A549 (cell line): ENCODE measurements around the gene CRTC3. TPM values are rescaled to one million over a fixed set of nuclear protein-coding genes. Genes with fewer than 3 reads are reported as not detected.

ENCODE experiments used
- ATAC-seq, 2 experiments: fragments of 200-7000 bp in 1 of 2; fragments of >200 bp in 1 of 2; cut with Nextera tagmentation in 1 of 2; cut with Tn5 transposase in 1 of 2; 3 replicates each; pipeline versions ENCODE4 v1.8.0 to v1.9.1; 2018 to 2020; ENCODE audit warnings: mild to moderate bottlenecking in 1 of 2, moderate library complexity in 1 of 2
- CTCF ChIA-PET: fragments of 300-600 bp; sonication (Branson Sonifier 250); formaldehyde crosslinking; extraction: SDS; loops from one replicate; lab custom pipeline; 2021; ENCODE audit warnings: antibody characterized with exemption, inconsistent platforms; lab: Yijun Ruan, JAX
- POLR2A ChIA-PET: fragments of 350-600 bp; formaldehyde crosslinking; extraction: SDS; loops from one replicate; lab custom pipeline; 2021; ENCODE audit warnings: antibody characterized with exemption, inconsistent platforms; lab: Yijun Ruan, JAX
- DNase-seq, 2 experiments: peaks; one replicate each; pipeline versions ENCODE4 v3.0.0 to v3.0.0-alpha.2; 2011 to 2016; ENCODE audit warnings: low read depth in 1 of 2, low spot score in 1 of 2
- FAIRE-seq: peaks from 2 replicates; lab custom pipeline; 2011; peaks lifted over from hg19 to GRCh38; lab: Jason Lieb, UNC
- H3K27ac ChIP-seq, 2 experiments: fragments of >200 bp; sonication (Bioruptor Twin); formaldehyde crosslinking; 3 replicates each; pipeline ENCODE4 v1.5.1; 2016 to 2017
- H3K4me1 ChIP-seq: fragments of >200 bp; sonication (Bioruptor Twin); formaldehyde crosslinking; 3 replicates; pipeline ENCODE4 v1.6.1; 2016
- H3K4me2 ChIP-seq: fragments of >200 bp; sonication (Bioruptor Twin); formaldehyde crosslinking; 3 replicates; pipeline ENCODE4 v1.6.1; 2016
- H3K4me3 ChIP-seq: fragments of >200 bp; sonication (Bioruptor Twin); formaldehyde crosslinking; 3 replicates; pipeline ENCODE4 v1.5.1; 2016
- H3K9me3 ChIP-seq: fragments of >200 bp; sonication (Bioruptor Twin); formaldehyde crosslinking; 3 replicates; pipeline ENCODE4 v1.6.1; 2016
- ATOH8 ChIP-seq: fragments of 250-450 bp; sonication (Bioruptor Pico); IDR thresholded peaks from 2 replicates; pipeline ENCODE4 v1.5.0; 2020; ENCODE audit warnings: low read depth, mild to moderate bottlenecking, moderate library complexity
- CTCF ChIP-seq: fragments of >200 bp; sonication (Bioruptor Twin); formaldehyde crosslinking; IDR thresholded peaks from 3 replicates; pipeline ENCODE4 v1.5.1; 2016
- EHMT2 ChIP-seq: fragments of 200-600 bp; sonication (generic); IDR thresholded peaks from 2 replicates; pipeline ENCODE4 v1.6.1; 2016; ENCODE audit warnings: antibody characterized with exemption, low read depth, mild to moderate bottlenecking, moderate library complexity
- FOSB ChIP-seq: fragments of 250-450 bp; sonication (Bioruptor Pico); IDR thresholded peaks from 2 replicates; pipeline ENCODE4 v1.5.0; 2020; ENCODE audit warnings: mild to moderate bottlenecking, moderate library complexity
- FOSL2 ChIP-seq, 2 experiments: fragments of 450-650 bp in 1 of 2; fragments of >200 bp in 1 of 2; sonication (Bioruptor Twin) in 1 of 2; formaldehyde crosslinking; IDR thresholded peaks; 2 replicates each; pipeline versions ENCODE4 v1.5.0 to v1.6.1; 2016 to 2020; ENCODE audit warnings: mild to moderate bottlenecking in 1 of 2, moderate library complexity in 1 of 2
- FOXS1 ChIP-seq: fragments of 250-450 bp; sonication (Bioruptor Pico); IDR thresholded peaks from 2 replicates; pipeline ENCODE4 v1.5.0; 2020; ENCODE audit warnings: mild to moderate bottlenecking, moderate library complexity
- HES2 ChIP-seq: fragments of >200 bp; sonication (Bioruptor Twin); formaldehyde crosslinking; IDR thresholded peaks from 2 replicates; pipeline ENCODE4 v1.6.1; 2016
- HEYL ChIP-seq: fragments of 250-450 bp; sonication (Bioruptor Pico); IDR thresholded peaks from 2 replicates; pipeline ENCODE4 v1.8.0; 2021; ENCODE audit warnings: mild to moderate bottlenecking, moderate library complexity
- KDM1A ChIP-seq: fragments of 200-600 bp; sonication (generic); IDR thresholded peaks from 2 replicates; pipeline ENCODE4 v1.6.1; 2016; ENCODE audit warnings: low read depth, mild to moderate bottlenecking
- MAFK ChIP-seq: fragments of 450-650 bp; IDR thresholded peaks from 2 replicates; pipeline ENCODE4 v1.6.1; 2014; ENCODE audit not compliant: partially characterized antibody
- NFE2L2 ChIP-seq: fragments of 150-350 bp; conservative IDR thresholded peaks from 2 replicates; pipeline ENCODE4 v1.6.1; 2014; ENCODE audit warnings: low read length
- NPAS2 ChIP-seq: fragments of 250-450 bp; sonication (Bioruptor Pico); IDR thresholded peaks from 2 replicates; pipeline ENCODE4 v1.8.0; 2022; ENCODE audit warnings: mild to moderate bottlenecking, moderate library complexity, borderline replicate concordance
- PBX3 ChIP-seq: IDR thresholded peaks from 2 replicates; pipeline ENCODE4 v1.6.1; 2012
- PHF8 ChIP-seq: fragments of 200-600 bp; sonication (generic); IDR thresholded peaks from 2 replicates; pipeline ENCODE4 v1.6.1; 2016; ENCODE audit warnings: low read depth, mild to moderate bottlenecking, antibody characterized with exemption, moderate library complexity, borderline replicate concordance
- POLR2A ChIP-seq: IDR thresholded peaks from 2 replicates; pipeline ENCODE4 v1.6.1; 2012; ENCODE audit warnings: mild to moderate bottlenecking, low read length
- POLR2AphosphoS2 ChIP-seq: conservative IDR thresholded peaks from 2 replicates; pipeline ENCODE4 v1.6.1; 2012; ENCODE audit warnings: low read length, improper control_type of control experiment, inconsistent platforms
- RAD21 ChIP-seq, 2 experiments: fragments of >200 bp in 1 of 2; sonication (Bioruptor Twin) in 1 of 2; formaldehyde crosslinking in 1 of 2; IDR thresholded peaks in 1 of 2; conservative IDR thresholded peaks in 1 of 2; 2 replicates in 1 of 2; 3 replicates in 1 of 2; pipeline ENCODE4 v1.6.1; 2012 to 2018; ENCODE audit warnings: inconsistent platforms in 1 of 2
- RFX5 ChIP-seq: fragments of 450-650 bp; IDR thresholded peaks from 2 replicates; pipeline ENCODE4 v1.7.1; 2014; ENCODE audit warnings: antibody characterized with exemption, mild to moderate bottlenecking, moderate library complexity
- RNF2 ChIP-seq: fragments of 200-600 bp; sonication (generic); IDR thresholded peaks from 2 replicates; pipeline ENCODE4 v1.6.1; 2016; ENCODE audit warnings: low read depth, mild to moderate bottlenecking, antibody characterized with exemption, moderate library complexity, borderline replicate concordance
- SMC3 ChIP-seq: fragments of >200 bp; sonication (Bioruptor Twin); formaldehyde crosslinking; IDR thresholded peaks from 3 replicates; pipeline ENCODE4 v1.6.1; 2018; ENCODE audit warnings: inconsistent platforms
- SREBF2 ChIP-seq: fragments of 450-650 bp; IDR thresholded peaks from 2 replicates; pipeline ENCODE4 v1.6.1; 2014; ENCODE audit warnings: mild to moderate bottlenecking, moderate library complexity
- TFCP2L1 ChIP-seq: fragments of 250-450 bp; sonication (Bioruptor Pico); IDR thresholded peaks from 2 replicates; pipeline ENCODE4 v1.5.0; 2021; ENCODE audit warnings: mild to moderate bottlenecking
- USF2 ChIP-seq: fragments of 450-650 bp; IDR thresholded peaks from 2 replicates; pipeline ENCODE4 v1.6.1; 2014; ENCODE audit warnings: antibody characterized with exemption
- ZFP36 ChIP-seq: fragments of 450-650 bp; IDR thresholded peaks from 2 replicates; pipeline ENCODE4 v1.6.1; 2014; ENCODE audit warnings: borderline replicate concordance; ENCODE audit not compliant: partially characterized antibody
- ZNF302 ChIP-seq: fragments of 250-450 bp; sonication (Bioruptor Pico); IDR thresholded peaks from 2 replicates; pipeline ENCODE4 v1.9.0; 2021; ENCODE audit warnings: inconsistent platforms, mild to moderate bottlenecking, moderate library complexity
- ZSCAN20 ChIP-seq: fragments of 250-450 bp; sonication (Bioruptor Pico); IDR thresholded peaks from 2 replicates; pipeline ENCODE4 v1.8.0; 2022; ENCODE audit warnings: mild to moderate bottlenecking, moderate library complexity
- WGBS: methylation state at CpG from one replicate; pipeline ENCODE4 v1.1.6; 2017; ENCODE audit errors: missing lambda C conversion rate; 5-methylcytosine and 5-hydroxymethylcytosine counted together
- polyA plus RNA-seq, 4 experiments: library from polyadenylated mRNA; depleted of rRNA in 3 of 4; stranded (reverse); fragments of >200 nt; fragmentation: RNase III in 1 of 4; extraction: RNeasy Plus Mini Kit Qiagen cat#74134 plus additional on column Dnase treatment in 1 of 4; gene quantifications; 2 replicates in 3 of 4; 3 replicates in 1 of 4; pipeline ENCODE4 v1.2.3, GENCODE V29; 2011 to 2017
- TF ChIP-seq, protein P1 (sequence below): IDR thresholded peaks from 2 replicates; pipeline ENCODE4 v1.6.1; 2012; ENCODE audit warnings: low read depth, borderline replicate concordance

The CRTC3 gene
- polyA plus RNA-seq, 2 of the 4 experiments (the other 2 are of a cell fraction): 17.5 to 30.5 TPM

GRCh38 chr15:90545095-90545494, 15.4 kb downstream of the CRTC3 start:
- peak in 1 of 2 experiments; percentile 54; a peak in 2 of 6 replicates for ATAC-seq
- 91% methylated on average over 7 of the region's 7 CpGs for WGBS
- CTCF ChIA-PET: no interaction called here

GRCh38 chr15:90547540-90547939, 17.8 kb downstream of the CRTC3 start:
- TF ChIP-seq FOXS1 (CRISPR knock-in tag) (no peak), KDM1A (no peak), PBX3 (no peak), HES2 (no peak), ZSCAN20 (CRISPR knock-in tag) (no peak), POLR2AphosphoS2 (no peak), HEYL (CRISPR knock-in tag) (no peak), ZFP36 (no peak), POLR2A (no peak), TFCP2L1 (CRISPR knock-in tag) (no peak), PHF8 (no peak), ZNF302 (CRISPR knock-in tag) (no peak), MAFK (no peak), FOSL2 (IDR thresholded peaks at IDR 0.05) (no peak), FOSL2 (CRISPR knock-in tag; IDR thresholded peaks at IDR 0.05) (no peak), EHMT2 (no peak), USF2 (no peak)
- TF ChIP-seq, protein P1, sequence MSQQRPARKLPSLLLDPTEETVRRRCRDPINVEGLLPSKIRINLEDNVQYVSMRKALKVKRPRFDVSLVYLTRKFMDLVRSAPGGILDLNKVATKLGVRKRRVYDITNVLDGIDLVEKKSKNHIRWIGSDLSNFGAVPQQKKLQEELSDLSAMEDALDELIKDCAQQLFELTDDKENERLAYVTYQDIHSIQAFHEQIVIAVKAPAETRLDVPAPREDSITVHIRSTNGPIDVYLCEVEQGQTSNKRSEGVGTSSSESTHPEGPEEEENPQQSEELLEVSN: no peak
- Histone ChIP-seq H3K9me3 (no peaks in the 10 kb centered on the region), H3K4me2 (no peak overlapping the region), H3K4me1 (peaks cover 3% of the 10 kb centered on the region; the same call in 1 of the 3 replicates), H3K4me3 (no peak overlapping the region), H3K27ac (no peak overlapping the region)
- DNase-seq (no peak), ATAC-seq (no peak), FAIRE-seq (no peak)
- ChIA-PET POLR2A (no interaction called here), CTCF (interaction anchor here (0.6 to 1.5 kb wide), 2 partner anchors 227 to 530 kb away, joined by 3 read pairs; no protein-coding TSS in a partner anchor)
- 63% methylated on average over 2 of the region's 2 CpGs for WGBS

More at GRCh38 chr15:90545095-90545494, 15.4 kb downstream of the CRTC3 start:
- Histone ChIP-seq H3K4me3 (no peak overlapping the region), H3K4me1 (no peaks in the 10 kb centered on the region), H3K27ac (no peak overlapping the region), H3K4me2 (no peak overlapping the region), H3K9me3 (no peaks in the 10 kb centered on the region)
- no peak for TF ChIP-seq FOSB
- no peak for TF ChIP-seq SREBF2
- TF ChIP-seq EHMT2: no peak
- TF ChIP-seq NPAS2 (CRISPR knock-in tag): no peak
- no peak for TF ChIP-seq PBX3
- no peak for TF ChIP-seq RAD21 (conservative IDR thresholded peaks at IDR 0.05 in 1 of 2, IDR thresholded peaks at IDR 0.05 in 1 of 2)
- no peak for TF ChIP-seq NFE2L2
- TF ChIP-seq CTCF: 0 out of 3 replicates have a peak, but pooled peaks have one; percentile 17
- no peak for TF ChIP-seq FOSL2 (IDR thresholded peaks at IDR 0.05)
- no peak for TF ChIP-seq FOSL2 (CRISPR knock-in tag; IDR thresholded peaks at IDR 0.05)
- TF ChIP-seq TFCP2L1 (CRISPR knock-in tag): no peak
- 0 out of 3 replicates have a peak, but pooled peaks have one; percentile 7 for TF ChIP-seq SMC3
- no peak for TF ChIP-seq RNF2
- TF ChIP-seq RFX5: no peak
- TF ChIP-seq ATOH8 (CRISPR knock-in tag): no peak
- no peak for TF ChIP-seq KDM1A
- DNase-seq (peak in 1 of 2 experiments; percentile 33), FAIRE-seq (peak; percentile 77)
- POLR2A ChIA-PET: interaction anchor here (1.7 kb wide), 1 partner anchor 14 kb away, joined by 4 read pairs; no protein-coding TSS in a partner anchor
